Measurements from ENCODE around the gene MGMT.
"Not testable (repeated sequence)": the region's sequence is repeated elsewhere in the genome, so short reads cannot be mapped to it uniquely, and the experiment has no call there.

Gene MGMT

DNA sequence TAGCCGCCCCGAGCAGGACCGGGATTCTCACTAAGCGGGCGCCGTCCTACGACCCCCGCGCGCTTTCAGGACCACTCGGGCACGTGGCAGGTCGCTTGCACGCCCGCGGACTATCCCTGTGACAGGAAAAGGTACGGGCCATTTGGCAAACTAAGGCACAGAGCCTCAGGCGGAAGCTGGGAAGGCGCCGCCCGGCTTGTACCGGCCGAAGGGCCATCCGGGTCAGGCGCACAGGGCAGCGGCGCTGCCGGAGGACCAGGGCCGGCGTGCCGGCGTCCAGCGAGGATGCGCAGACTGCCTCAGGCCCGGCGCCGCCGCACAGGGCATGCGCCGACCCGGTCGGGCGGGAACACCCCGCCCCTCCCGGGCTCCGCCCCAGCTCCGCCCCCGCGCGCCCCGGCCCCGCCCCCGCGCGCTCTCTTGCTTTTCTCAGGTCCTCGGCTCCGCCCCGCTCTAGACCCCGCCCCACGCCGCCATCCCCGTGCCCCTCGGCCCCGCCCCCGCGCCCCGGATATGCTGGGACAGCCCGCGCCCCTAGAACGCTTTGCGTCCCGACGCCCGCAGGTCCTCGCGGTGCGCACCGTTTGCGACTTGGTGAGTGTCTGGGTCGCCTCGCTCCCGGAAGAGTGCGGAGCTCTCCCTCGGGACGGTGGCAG is at the start of gene MGMT:
Gene MGMT, plus strand, starts transcription at position 539 of the 656 bp plus-strand sequence.
- peak; percentile 95 for DNase-seq (ENCODE audit: low read depth)

GRCh38 chr10:129417870-129418269 is 49.2 kb upstream of the MGMT start:
- no peak for DNase-seq (ENCODE audit: low read depth)

- DNase-seq (ENCODE audit: low read depth): no peak
Observed at GRCh38 chr10:129418496-129419225, 48.4 kb upstream of the MGMT start.

GRCh38 chr10:129419397-129419796 is 47.6 kb upstream of the MGMT start:
- DNase-seq (ENCODE audit: low read depth): no peak

DNA sequence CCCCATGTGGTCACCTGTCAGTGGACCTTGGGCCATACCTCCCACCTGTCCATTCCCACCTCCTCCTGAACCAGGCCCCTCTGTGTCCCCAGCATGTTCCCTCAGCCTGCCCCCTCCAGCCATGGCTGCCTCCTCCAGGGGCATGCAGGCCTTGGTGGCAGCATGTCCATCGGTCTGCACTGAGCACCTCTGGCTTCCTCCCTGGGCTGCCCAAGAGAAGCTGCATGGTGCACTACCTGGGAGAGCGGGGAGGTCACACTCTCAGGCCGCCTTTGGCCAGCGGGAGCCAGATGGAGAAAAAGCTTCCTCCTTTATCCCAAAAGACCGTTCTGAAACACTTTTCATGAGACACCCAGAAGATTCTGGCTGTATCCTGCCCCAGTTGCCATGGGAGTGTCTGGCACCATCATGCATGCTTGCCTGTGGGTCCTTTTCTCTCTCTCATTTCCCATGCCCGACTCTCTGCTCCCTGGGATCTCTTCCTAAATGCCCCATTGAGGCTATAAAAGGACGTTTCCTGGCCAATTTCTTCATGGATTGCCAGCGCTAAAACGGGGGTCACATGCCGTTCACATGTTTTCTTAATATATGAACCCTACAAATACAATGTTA is 45.5 kb upstream of the MGMT start:
- no peak for DNase-seq (ENCODE audit: low read depth)

GRCh38 chr10:129424978-129425377 is 42.1 kb upstream of the MGMT start:
- no peak for DNase-seq (ENCODE audit: low read depth)

- DNase-seq (ENCODE audit: low read depth): no peak
Observed at GRCh38 chr10:129426606-129427005, 40.4 kb upstream of the MGMT start.

- DNase-seq (ENCODE audit: low read depth): no peak
Observed at GRCh38 chr10:129433266-129433665, 33.8 kb upstream of the MGMT start.

- not testable (repeated sequence) for DNase-seq (ENCODE audit: low read depth)
Observed at GRCh38 chr10:129435724-129436123, 31.3 kb upstream of the MGMT start.

DNA sequence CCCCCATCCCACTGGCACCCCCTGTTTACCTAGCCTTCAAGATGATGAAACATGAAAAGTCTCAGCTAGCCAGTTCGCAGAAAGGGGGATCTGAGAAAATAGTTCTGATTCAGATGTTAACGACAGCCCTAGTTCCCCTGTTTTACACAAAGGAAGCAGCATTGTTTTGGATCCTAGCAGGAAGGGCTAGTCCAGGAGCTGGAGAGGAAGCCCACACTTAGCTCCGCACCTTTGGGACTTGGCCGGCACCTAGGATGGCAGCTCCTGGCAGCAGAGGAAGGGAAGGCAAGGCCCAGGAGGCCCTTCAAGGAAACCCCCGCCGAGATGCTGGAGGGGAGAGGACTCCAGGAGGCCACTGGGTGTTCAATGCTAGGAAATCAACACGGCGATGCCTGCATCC is 29.0 kb upstream of the MGMT start:
- DNase-seq (ENCODE audit: low read depth): no peak

DNA sequence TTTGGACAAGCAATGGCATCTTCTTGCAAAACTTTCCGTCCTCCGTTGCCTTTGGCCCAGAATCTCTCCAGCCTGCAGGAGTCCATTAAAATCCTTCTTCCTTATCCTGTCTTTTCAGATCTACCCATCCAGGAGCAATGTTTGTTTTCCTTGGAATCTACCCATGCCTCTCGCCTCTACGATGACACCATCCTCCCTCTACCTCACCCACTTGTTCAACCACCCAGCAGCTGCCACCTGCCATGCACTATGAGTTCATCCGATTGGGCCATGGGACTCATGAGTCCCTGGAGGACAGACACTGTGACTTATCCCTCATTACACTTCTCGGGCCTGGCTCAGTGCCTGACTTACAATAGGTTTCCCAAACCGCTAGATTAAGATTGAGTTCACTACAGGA is 26.8 kb upstream of the MGMT start:
- no peak for DNase-seq (ENCODE audit: low read depth)

- no peak for DNase-seq (ENCODE audit: low read depth)
Observed at GRCh38 chr10:129440722-129441316, 26.2 kb upstream of the MGMT start.

DNA sequence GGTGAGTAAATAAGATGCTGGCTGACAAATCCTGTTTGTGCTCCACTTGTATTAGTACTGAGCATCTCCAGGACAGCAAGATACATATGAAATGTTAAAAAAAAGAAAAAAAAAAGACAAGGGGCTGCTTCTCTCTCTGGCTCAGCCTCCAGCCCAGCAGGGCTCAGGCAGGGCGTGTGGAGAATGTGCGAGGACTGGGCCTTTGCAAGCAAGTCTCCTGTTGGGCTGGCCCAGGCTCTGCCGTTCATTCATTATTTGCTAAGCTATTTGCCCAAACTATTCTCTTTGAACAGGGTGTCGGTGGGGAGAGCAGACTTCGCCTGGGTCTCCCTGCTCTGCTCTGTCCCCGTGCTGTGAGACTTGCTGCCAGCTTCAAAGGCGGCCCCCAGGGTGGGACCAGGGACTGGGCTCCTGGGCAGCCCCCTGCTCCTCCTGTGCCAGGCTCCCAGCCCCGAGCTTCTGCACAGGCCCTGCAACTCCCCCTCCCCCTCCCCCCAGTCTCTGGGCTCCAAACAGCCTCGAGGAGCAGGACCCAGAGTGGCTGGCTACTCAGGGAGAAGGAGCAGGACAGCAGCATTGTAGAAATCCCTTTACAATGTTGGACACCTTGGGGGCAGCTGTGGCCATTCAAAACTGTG is 25.6 kb upstream of the MGMT start:
- no peak for DNase-seq (ENCODE audit: low read depth)

DNA sequence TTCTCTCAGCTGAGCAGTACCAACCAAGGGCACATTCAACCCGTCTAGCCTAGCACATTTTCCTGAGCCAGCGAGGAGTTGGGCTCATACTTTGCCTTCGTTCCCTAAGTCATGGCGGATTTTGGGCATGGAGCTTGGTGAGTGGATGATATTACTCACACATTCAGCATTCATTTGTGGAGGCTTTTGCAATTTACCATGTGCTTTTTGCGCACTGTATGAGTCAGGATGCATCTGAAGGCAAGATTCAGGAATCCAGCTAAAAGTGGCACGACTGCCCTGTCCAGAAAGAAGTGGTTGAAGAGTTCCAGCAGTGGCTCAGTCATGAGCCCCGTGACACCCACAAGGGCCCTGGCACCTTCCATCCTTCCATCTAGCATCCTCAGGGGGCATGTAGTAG is 24.2 kb upstream of the MGMT start:
- no peak for DNase-seq (ENCODE audit: low read depth)

- DNase-seq (ENCODE audit: low read depth): no peak
Observed at GRCh38 chr10:129444359-129444758, 22.7 kb upstream of the MGMT start.

- DNase-seq (ENCODE audit: low read depth): no peak
Observed at GRCh38 chr10:129445436-129446182, 21.4 kb upstream of the MGMT start.

- DNase-seq (ENCODE audit: low read depth): no peak
Observed at GRCh38 chr10:129446183-129446581, 20.9 kb upstream of the MGMT start.

DNA sequence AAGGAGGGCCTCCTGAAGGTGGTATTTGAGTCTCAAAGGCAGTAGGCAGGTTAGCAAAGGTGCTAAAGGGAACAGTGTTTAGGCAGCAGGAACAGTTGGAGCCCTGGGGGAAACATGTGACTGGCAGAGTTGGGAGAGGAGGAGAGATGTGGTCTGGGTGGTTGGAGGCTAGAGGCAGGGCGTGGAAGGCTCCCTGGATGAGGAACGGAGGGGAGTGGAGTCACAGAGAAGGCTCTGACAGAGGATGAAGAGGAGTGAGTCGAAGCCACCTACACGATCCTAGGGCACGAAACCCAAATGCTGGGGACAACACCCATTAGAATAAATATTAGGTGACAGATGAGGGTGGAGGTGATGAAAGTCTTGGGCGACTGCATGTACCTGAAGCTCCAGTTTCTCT is 19.6 kb upstream of the MGMT start:
- DNase-seq (ENCODE audit: low read depth): no peak

GRCh38 chr10:129448086-129448485 is 19.0 kb upstream of the MGMT start:
- DNase-seq (ENCODE audit: low read depth): no peak

GRCh38 chr10:129448539-129448938 is 18.5 kb upstream of the MGMT start:
- DNase-seq (ENCODE audit: low read depth): no peak

DNA sequence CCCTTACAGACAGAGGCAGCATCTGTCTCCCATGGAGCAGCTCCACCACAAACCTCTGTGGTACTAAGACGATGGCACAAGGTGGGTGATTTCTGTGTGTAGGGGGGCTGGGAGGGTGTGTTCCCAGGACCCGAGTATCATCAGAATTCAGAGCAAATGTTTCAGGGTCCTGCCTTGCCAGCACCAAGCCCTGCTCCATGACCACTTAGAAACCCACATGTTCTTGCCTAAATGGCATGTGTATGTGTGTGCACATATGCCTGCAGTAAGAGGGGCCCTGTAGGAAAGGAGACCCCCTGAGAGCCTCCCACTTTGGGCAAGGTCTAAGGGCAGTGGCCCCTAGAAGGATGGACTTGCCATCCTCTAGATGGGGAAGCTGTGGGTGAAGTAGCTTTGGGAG is 17.1 kb upstream of the MGMT start:
- no peak for DNase-seq (ENCODE audit: low read depth)

DNA sequence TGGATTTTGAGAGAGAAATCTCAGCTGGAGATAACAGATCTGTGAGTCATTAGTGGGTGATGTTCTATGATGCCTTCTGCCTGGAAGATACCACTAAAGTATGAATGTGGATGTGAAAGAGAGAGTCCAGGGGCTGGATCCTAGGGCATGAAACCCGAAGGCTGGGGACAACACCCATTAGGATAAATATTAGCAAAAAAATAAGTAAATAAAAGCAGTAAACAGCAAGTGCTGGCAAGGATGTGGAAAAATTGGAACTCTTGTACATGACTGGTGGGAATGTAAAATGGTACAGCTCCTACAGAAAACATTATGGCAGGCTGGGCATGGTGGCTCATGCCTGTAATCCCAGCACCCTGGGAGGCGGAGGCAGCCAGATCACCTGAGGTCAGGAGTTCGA is 16.6 kb upstream of the MGMT start:
- DNase-seq (ENCODE audit: low read depth): no peak

Measured in T-helper 22 cell (primary cell).